GM12875 (cell line): ENCODE results near the gene PARP1.
A peak's percentile ranks its signal among the peaks of the same experiment; 100 is the strongest.

ENCODE experiments used
- H3K4me3 ChIP-seq: one replicate; pipeline ENCODE4 v1.5.1; 2011; ENCODE audit warnings: low read depth, low read length, control low read depth
- TF ChIP-seq, protein P1 (sequence below): IDR thresholded peaks from 2 replicates; pipeline ENCODE4 v1.5.1; 2011; ENCODE audit warnings: low read depth, mild to moderate bottlenecking, control low read depth, inconsistent platforms, low read length, moderate library complexity, borderline replicate concordance; ENCODE audit not compliant: insufficient read depth

PARP1 gene

GRCh38 chr1:226406401-226406881 lies 1.5 kb downstream of the PARP1 start:
- TF ChIP-seq, protein P1, sequence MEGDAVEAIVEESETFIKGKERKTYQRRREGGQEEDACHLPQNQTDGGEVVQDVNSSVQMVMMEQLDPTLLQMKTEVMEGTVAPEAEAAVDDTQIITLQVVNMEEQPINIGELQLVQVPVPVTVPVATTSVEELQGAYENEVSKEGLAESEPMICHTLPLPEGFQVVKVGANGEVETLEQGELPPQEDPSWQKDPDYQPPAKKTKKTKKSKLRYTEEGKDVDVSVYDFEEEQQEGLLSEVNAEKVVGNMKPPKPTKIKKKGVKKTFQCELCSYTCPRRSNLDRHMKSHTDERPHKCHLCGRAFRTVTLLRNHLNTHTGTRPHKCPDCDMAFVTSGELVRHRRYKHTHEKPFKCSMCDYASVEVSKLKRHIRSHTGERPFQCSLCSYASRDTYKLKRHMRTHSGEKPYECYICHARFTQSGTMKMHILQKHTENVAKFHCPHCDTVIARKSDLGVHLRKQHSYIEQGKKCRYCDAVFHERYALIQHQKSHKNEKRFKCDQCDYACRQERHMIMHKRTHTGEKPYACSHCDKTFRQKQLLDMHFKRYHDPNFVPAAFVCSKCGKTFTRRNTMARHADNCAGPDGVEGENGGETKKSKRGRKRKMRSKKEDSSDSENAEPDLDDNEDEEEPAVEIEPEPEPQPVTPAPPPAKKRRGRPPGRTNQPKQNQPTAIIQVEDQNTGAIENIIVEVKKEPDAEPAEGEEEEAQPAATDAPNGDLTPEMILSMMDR, result no peak
- H3K4me3 ChIP-seq, result peak overlapping the region; percentile 87

DNA sequence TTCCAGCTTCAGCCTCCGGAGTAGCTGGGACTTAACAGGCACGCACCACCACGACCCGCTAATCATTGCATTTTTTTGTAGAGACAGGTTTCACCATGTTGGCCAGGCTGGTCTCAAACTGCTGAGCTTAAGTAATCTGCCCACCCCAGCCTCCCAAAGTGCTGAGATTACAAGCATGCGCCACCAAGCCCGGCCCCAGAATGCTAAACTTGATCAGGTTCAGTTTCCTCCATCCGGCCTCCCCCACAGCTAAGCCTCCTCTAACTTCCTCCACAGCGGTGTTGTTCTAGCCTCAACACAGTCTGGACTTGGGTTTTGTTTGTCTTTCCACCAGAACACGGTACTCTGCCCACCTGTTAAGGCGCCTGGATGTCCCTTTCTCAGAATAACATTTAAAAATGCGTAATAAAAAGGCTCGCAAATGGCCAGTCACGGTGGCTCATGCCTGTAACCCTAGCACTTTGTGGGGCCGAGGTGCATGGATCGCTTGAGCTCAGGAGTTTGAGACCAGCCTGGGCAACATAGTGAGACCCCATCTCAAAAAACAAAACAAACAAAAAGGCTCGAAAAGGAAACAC lies 2.4 kb downstream of the PARP1 start:
- peak overlapping the region; percentile 87 for H3K4me3 ChIP-seq

DNA sequence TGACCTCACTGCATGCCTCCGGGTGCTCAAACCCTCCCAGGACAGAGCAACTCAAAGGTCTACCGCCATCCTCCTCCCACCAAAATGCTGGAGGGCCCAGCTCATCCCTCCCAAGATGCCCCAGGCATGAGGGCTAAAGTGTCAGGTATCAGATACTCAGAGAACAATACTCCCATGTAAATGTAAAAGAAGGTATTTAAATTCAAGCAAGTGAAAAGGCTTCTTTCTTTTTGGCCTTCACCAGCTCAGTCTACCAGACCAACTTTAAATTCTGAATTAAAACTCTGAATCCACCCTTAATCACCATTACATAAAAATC lies 3.0 kb downstream of the PARP1 start:
- H3K4me3 ChIP-seq, result peak overlapping the region; percentile 87
- TF ChIP-seq, protein P1, result no peak

More for the DNA sequence above, 2.4 kb downstream of the PARP1 start:
- TF ChIP-seq, protein P1, result no peak

DNA sequence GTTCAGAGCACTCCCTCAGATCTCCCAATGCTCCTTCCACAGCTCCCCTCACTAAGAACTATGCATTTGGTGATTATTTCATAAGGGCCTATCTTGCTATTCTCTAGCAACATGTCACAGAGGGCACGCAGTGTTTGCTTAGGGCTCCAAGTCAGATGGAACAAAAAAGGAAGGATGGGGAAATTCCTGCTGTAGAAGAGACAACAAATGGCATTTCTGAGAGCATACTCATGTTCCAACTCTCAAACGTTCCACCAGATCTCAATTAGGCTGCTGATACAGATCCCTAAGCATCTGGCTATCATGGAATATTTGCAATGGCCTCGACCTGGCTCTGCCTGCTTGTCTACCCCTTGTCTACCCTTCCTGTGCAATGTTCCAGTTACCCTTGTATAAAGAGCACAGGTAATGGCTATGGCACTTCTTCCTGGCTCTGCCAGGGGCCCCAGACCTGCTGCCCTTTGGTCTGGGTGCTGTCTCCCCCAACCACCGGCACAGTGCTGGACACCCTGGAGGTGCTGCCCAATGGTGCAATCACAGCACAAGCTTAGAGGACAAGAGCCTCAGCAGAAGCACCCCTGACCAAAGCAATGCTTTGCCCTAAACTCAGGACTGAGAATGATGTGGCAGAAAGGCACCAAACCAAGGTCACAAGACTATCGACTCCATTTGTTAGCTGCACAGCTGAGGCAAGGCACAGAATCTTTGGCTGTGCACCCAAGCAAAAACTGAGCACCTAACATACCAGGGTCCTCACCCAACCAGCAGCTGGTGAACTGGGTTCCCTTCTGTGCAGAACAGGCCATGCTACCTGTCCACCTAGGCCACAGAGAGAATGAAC lies 3.6 kb downstream of the PARP1 start:
- peak overlapping the region; percentile 42 for H3K4me3 ChIP-seq
- TF ChIP-seq, protein P1, result no peak

GRCh38 chr1:226403201-226404034 lies 4.5 kb downstream of the PARP1 start:
- H3K4me3 ChIP-seq, result peak overlapping the region; percentile 24

GRCh38 chr1:226402739-226403165 lies 5.1 kb downstream of the PARP1 start:
- no peak overlapping the region for H3K4me3 ChIP-seq
- TF ChIP-seq, protein P1, result no peak

More at GRCh38 chr1:226403201-226404034, 4.5 kb downstream of the PARP1 start:
- TF ChIP-seq, protein P1, result peak; percentile 40; the same call in 1 of the 2 replicates
